ENCODE results near the gene C11orf71.

DNA sequence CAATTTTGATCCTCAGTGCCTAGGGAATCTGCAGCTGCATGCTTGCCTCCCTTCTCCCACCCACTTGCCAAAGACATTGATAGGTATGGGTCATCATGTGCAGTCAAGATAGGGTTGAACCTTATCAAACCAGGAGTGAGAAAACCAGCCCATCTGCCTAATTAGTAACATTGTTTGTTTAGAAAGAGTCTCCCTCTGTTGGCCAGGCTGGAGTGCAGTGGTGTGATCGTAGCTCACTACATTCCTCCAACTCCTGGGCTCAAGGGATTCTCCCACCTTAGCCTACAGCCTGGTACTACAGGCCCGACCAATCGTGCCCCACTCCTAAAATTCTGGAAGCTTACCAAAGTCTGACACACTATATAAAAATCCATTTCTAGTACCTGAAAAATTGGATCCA is 4.6 kb downstream of the C11orf71 start:
- TF ChIP-seq, protein P1, sequence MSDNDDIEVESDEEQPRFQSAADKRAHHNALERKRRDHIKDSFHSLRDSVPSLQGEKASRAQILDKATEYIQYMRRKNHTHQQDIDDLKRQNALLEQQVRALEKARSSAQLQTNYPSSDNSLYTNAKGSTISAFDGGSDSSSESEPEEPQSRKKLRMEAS (IDR thresholded peaks at IDR 0.05) = no peak
- TF ChIP-seq CEBPB (IDR thresholded peaks at IDR 0.05) (no peak), YY1 (IDR thresholded peaks at IDR 0.05; ENCODE audit: low read depth) (no peak), TAF1 (IDR thresholded peaks at IDR 0.05; ENCODE audit: low read depth) (no peak), CREB1 (IDR thresholded peaks at IDR 0.05; ENCODE audit: low read depth) (no peak), RAD21 (IDR thresholded peaks at IDR 0.05; ENCODE audit: low read depth) (no peak), EP300 (IDR thresholded peaks at IDR 0.05; ENCODE audit: borderline replicate concordance) (no peak), FOXM1 (IDR thresholded peaks at IDR 0.05; ENCODE audit: borderline replicate concordance, low read depth) (no peak), NFIC (IDR thresholded peaks at IDR 0.05) (no peak), ZBTB7A (IDR thresholded peaks at IDR 0.05; ENCODE audit: low read depth) (no peak), TEAD4 (IDR thresholded peaks at IDR 0.05) (no peak)
- TF ChIP-seq, protein P2, sequence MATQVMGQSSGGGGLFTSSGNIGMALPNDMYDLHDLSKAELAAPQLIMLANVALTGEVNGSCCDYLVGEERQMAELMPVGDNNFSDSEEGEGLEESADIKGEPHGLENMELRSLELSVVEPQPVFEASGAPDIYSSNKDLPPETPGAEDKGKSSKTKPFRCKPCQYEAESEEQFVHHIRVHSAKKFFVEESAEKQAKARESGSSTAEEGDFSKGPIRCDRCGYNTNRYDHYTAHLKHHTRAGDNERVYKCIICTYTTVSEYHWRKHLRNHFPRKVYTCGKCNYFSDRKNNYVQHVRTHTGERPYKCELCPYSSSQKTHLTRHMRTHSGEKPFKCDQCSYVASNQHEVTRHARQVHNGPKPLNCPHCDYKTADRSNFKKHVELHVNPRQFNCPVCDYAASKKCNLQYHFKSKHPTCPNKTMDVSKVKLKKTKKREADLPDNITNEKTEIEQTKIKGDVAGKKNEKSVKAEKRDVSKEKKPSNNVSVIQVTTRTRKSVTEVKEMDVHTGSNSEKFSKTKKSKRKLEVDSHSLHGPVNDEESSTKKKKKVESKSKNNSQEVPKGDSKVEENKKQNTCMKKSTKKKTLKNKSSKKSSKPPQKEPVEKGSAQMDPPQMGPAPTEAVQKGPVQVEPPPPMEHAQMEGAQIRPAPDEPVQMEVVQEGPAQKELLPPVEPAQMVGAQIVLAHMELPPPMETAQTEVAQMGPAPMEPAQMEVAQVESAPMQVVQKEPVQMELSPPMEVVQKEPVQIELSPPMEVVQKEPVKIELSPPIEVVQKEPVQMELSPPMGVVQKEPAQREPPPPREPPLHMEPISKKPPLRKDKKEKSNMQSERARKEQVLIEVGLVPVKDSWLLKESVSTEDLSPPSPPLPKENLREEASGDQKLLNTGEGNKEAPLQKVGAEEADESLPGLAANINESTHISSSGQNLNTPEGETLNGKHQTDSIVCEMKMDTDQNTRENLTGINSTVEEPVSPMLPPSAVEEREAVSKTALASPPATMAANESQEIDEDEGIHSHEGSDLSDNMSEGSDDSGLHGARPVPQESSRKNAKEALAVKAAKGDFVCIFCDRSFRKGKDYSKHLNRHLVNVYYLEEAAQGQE (IDR thresholded peaks at IDR 0.05; ENCODE audit: low read depth) = no peak
- TF ChIP-seq, protein P3, sequence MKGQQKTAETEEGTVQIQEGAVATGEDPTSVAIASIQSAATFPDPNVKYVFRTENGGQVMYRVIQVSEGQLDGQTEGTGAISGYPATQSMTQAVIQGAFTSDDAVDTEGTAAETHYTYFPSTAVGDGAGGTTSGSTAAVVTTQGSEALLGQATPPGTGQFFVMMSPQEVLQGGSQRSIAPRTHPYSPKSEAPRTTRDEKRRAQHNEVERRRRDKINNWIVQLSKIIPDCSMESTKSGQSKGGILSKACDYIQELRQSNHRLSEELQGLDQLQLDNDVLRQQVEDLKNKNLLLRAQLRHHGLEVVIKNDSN (IDR thresholded peaks at IDR 0.05) = no peak

Measured in Ishikawa (cell line).